Activated T-cell treated with anti-CD3 and anti-CD28 coated beads, Interleukin-2, amount 50 U/mL, for 48 hours (primary cell): ENCODE results near the gene FRMPD4.
"Not testable (repeated sequence)": the region's sequence is repeated elsewhere in the genome, so short reads cannot be mapped to it uniquely, and the experiment has no call there.

Experiments used
- DNase-seq, 2 experiments: peaks; one replicate each; pipeline ENCODE4 v3.0.0-alpha.2; 2020

FRMPD4 gene

DNA sequence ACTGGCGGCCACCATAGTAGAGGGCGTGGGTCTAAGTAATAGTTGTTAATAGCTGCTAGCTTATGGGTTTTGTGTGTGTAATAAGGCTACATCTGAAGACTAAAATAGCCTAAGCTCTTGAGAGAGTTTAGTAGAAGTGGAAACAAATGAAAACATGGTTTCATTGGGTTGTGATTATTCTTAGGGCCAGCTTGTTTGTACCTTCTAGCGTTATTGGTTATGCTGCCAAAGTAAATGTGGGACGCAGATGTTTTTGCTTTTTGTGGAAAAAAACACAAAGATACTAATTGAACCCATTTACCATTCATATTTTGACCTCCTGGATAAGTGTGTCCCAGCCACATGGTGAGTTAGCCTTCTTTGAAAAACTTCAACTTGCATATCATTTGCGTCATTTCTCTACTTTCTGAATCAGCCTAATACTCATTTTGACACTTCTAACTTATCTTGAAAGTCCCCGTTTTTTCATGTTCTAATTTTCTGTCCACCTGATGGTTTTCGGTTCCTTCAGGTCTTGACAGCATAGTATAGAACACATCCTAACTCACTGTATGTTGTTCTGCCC is 305.3 kb downstream of the FRMPD4 start:
- no peak for DNase-seq

DNA sequence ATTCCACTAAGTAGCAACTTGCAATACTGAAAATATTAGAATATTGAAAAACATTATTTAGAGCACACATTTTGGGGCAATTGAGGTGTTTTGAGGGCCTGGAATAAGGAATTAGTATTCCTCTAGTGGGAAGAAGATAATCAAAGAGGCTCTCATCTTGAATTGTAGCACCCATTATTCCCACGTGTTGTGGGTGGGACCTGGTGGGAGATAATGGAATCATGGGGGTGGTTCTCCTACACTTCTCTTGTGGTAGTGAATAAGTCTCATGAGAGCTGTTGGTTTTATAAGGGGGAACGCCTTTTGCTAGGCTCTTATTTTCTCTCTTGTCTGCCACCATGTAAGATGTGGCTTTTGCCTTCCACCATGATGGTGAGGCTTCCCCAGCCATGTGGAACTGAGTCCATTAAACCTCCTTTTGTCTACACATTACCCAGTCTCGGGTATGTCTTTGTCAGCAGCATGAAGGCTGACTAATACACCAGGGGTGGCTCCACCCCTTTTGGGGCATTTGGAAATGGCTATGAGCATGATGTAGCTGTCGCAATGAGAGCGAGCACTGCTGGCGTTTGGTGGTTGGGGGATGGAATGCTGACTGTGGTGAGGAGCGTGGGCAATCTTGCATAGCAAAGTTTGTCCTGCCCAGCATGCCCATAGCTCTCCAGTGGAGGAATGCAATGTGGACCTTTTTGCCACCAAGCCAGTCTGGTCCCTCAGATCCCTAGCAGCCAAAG is 308.2 kb downstream of the FRMPD4 start:
- DNase-seq, result no peak

DNA sequence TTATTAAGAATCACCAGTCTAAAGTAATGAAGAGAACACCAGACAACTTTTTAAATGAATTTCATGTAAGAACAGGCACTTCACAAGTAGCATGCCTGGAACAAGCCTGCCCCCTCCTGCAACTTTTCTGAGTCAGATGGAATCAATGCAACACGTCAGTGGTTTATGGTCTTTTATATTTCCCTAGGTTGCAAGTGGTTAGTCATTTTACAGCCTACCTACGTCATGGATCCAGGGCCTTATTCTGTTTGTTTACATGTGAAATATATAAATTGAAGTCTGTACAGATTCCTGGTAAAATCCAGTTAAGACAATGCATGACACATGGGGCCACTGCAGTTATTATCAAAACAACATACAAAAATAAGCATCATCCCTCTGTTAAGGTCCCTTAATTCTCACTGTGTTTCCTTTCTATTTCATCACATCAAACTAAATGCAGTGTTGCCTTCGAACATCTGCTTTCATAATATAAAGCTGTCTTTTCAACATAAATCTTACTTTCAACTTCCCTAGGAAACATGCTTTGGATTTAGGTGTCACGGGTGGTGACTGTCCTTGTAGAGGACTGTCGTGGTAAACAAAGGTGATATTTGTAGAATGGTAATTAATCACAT is 309.3 kb downstream of the FRMPD4 start:
- DNase-seq, result no peak

DNA sequence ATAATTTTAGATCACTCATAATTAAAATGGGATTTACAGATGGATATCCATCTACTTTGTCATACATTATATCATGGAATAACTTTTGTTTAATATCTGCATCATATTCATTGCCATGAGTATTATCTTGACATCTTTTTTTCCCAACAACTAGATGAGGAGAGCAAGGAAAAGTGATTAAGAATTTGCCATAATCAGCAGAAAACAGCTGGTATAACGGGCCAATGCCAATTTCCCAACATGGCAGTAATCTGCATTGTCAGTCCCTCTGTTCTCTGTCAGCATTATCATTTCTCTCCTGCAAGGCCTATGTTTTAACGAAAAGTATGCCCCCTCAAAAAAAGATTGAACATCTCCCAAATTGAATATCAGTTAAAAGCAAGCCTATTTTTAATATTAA is 314.0 kb downstream of the FRMPD4 start:
- no peak for DNase-seq

GRCh38 chrX:12460929-12461328 is 322.7 kb downstream of the FRMPD4 start:
- DNase-seq, result no peak

DNA sequence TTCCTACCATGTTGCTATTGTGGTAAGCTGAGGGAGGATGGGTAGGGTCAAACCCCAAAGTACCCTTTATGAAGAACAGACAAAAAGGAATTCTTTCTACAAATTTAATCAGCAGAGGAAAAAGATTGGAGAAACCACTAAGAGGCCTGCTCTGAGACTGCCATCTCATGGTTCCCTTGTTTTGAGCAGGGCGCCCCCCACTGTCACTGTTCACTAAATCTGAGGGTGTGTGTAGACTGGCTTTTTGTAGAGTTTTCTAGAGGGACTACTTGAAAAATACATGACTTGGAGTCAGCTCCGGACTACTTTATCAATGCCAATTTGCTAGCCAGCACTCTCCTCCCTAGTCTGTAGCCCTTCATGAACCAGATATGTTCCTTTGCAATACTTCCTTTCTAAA is 324.8 kb downstream of the FRMPD4 start:
- DNase-seq, result no peak

DNA sequence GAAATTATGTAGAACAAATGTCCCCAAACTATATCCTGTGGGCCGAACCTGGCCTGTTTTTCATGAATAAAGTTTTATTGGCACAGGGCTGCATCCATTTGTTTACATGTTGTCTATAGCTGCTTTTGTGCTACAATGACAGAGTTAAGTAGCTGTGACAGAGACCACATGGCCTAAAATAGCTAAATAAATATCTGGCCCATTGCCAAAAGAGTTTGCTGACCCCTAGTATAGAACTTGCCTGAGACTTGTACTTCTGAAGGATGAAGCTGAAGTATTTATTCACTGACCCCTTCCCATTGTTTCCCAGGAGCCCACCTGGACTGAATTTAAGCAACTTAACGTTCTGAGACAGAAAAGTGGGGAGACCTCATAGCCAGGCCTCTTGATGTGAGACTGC is 325.6 kb downstream of the FRMPD4 start:
- no peak for DNase-seq

- no peak for DNase-seq
These were observed 329.0 kb downstream of the FRMPD4 start for GRCh38 chrX:12467321-12467720.

- no peak for DNase-seq
These were observed 331.0 kb downstream of the FRMPD4 start for GRCh38 chrX:12469296-12469695.

GRCh38 chrX:12471061-12471460 is 332.8 kb downstream of the FRMPD4 start:
- DNase-seq, result no peak

DNA sequence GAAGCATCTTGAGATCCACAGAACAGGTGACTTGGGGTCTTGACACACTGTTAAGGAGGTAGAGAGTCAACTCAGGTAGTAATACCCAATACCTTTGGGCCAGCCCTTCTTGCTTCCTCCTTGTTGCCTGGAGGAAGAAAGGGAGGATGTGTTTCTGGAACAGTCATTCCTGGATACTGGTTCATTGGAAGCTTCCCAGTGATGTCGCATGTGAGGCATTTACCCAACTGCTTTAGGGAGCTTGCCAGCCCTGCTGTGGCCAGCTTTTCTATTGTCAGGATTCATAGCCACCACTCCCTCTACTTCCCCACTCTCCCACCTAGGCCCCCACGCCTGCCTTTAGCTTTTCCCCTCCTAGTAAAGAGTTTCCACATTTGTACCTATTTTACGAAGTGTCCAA is 342.7 kb downstream of the FRMPD4 start:
- DNase-seq, result no peak

DNA sequence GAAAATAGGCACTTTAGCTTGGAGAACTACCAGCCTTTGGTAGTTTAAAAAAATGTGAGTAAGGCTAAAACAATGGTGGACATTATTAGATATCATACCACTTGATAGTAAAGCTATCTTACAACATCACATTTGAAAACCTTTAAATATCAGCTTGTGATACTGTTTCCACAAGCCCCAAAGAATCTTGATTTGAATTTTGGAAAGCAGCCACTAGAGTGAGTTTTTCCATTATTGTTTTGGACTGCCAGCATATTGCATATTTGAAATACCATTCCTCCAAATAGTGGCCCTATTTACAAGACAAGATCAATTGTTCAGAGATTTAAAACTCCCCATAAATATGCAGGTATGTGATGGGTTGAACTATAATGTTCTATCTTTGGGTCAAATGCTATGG is 349.9 kb downstream of the FRMPD4 start:
- DNase-seq, result no peak

DNA sequence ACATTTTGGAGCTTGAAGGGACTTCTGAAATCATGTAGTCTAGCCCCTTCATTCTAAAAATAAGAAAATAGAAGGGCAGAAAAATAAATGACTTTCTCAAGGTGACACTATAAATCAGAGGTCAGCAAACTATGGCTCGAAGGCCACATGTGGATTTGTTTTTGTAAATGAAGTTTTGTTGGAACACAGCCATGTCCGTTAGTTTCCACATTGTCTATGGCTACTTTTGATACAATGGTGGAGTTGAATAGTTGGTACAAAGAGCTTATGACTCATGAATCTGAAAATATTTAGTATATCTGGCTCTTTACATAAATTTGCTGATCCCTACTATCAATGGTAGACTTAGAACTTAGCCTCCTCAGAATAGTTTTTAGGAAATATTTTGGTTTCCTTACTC is 350.5 kb downstream of the FRMPD4 start:
- no peak for DNase-seq

DNA sequence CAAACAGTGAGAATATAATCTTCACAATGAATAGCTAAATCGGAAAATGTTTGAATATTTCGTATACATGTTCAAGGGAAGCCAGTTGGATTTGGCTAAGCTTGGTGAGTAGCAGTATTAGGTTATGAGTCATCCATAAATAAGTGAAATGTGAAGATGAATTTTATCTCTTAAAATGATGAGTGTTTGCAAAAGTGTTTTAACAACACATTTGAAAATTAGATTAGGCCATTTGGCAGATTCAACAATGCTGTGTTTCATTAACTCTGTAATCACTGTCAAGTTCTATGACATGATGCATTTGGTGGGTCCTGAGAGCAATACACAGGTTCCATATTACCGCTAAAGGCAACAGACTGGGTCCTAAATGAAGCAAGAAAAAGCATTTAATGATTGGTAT is 351.1 kb downstream of the FRMPD4 start:
- DNase-seq, result no peak

- no peak for DNase-seq
These were observed 356.3 kb downstream of the FRMPD4 start for GRCh38 chrX:12494400-12495138.

DNA sequence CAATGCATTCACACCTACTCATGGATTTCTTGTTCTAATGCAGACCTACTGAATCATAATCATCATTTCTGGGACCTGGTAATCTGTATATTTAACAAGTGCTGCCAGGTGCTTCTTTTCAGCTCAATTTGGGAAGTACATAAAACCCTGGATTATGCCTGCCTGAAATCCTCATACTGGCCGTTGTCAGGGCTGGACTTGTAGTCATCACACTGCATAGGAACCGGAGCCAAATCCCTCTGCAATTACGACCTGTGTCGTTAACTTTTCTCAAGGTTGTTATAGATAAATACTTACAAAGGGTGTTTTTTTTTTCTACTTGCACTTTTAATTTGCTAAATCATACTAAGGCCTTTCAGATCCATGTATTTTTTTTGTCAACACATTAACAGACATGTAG is 358.1 kb downstream of the FRMPD4 start:
- DNase-seq, result no peak

- peak; percentile 19 to 30 for DNase-seq
These were observed 359.7 kb downstream of the FRMPD4 start for GRCh38 chrX:12497832-12498591.

GRCh38 chrX:12505127-12505526 is 366.9 kb downstream of the FRMPD4 start:
- DNase-seq, result no peak

DNA sequence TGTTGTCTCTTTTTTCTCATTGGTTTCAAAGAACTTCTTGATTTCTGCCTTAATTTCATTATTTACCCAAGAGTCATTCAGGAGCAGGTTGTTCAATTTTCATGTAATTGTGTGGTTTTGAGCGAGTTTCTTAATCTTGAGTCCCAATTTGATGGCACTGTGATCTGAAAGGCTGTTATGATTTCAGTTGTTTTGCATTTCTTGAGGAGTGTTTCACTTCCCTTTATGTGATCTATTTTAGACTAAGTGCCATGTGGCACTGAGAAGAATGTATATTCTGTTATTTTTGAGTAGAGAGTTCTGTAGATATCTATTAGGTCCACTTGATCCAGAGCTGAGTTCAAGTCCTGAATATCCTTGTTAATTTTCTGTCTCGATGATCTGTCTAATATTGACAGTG is 377.1 kb downstream of the FRMPD4 start:
- not testable (repeated sequence) for DNase-seq

- DNase-seq, result no peak
These were observed 388.0 kb downstream of the FRMPD4 start for GRCh38 chrX:12526306-12526705.

DNA sequence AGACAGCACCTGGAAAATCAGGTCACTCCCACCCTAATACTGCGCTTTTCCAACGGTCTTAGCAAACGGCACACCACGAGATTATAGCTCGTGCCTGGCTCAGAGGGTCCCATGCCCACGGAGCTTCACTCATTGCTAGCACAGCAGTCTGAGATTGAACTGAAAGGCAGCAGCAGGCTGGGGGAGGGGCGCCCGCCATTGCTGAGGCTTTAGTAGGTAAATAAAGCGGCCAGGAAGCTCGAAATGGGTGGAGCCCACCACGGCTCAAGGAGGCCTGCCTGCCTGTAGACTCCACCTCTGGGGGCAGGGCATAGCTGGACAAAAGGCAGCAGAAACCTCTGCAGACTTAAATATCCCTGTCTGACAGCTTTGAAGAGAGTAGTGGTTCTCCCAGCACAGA is 399.8 kb downstream of the FRMPD4 start:
- DNase-seq, result not testable (repeated sequence)

GRCh38 chrX:12542251-12542650 is 404.0 kb downstream of the FRMPD4 start:
- DNase-seq, result not testable (repeated sequence)

- DNase-seq, result no peak
These were observed 410.1 kb downstream of the FRMPD4 start for GRCh38 chrX:12548341-12548740.
